HG03469 (cell line): ENCODE data around the gene ITIH5.
"Not testable (repeated sequence)": the region's sequence is repeated elsewhere in the genome, so short reads cannot be mapped to it uniquely, and the experiment has no call there.

Experiments
- ATAC-seq: cut with Tn5 transposase; IDR thresholded peaks from one replicate; pipeline ENCODE4 v1.9.1; 2021; ENCODE audit warnings: mild to moderate bottlenecking, moderate library complexity, moderate number of reproducible peaks; ENCODE audit not compliant: unreplicated experiment

ITIH5 gene

DNA sequence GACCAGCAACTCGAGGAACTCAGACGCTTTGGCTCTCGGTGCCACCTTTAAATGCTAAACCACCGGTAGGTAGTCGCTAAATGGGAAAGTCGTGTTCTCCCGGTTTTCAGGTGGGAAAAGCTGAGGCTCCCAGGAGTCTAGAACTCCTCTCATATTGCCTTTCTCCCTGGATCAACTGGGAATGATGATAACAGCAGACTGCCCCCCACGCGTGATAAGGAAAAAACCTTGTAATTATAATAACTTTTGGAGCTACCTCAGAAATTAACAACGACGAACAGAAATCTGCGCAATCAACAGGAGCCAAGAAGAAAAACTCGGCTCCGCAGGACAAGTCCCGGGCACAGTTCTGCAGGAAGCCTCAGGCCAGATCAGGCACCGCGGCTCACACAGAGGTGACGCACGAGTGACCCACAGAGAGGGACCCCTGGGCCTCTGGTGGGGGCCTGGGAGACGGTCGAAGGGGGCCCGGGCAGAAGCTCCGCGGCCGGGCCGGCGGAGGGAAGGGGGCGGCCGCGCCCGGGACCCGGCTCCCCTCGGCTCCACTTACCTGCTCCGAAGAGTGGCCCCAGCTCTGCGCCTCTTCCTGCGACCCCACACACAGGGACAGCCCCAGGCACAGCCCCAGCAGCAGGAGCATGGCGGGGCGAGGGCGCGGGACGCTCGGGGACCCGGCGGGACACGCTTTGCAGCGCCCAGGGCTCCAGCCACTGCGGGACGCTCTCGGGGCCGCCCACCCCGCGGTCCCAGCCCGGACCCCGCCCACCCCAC lies at the start of gene ITIH5:
Gene ITIH5 (minus strand): TSS at position 714 of the 771 bp plus-strand sequence. CDS start 74 bp downstream, at position 640.
- ATAC-seq, result no peak

DNA sequence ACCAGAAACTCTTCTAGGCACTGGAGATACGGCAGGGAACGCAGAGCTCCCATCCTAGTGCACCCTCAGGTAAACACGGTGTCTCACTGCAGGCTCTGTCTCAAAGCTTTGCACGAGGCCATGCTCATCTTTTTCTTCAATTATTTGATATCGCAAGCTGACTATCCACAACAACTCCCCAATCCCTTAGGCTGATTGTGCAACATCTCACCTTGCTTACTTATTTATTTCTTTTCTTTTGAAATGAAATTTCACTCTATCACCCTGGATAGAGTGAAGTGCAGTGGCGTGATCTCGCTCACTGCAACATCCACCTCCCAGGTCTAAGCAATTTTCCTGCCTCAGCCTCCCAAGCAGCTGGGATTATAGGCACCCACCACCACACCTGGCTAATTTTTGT lies 48.7 kb upstream of the ITIH5 start:
- ATAC-seq, result no peak

DNA sequence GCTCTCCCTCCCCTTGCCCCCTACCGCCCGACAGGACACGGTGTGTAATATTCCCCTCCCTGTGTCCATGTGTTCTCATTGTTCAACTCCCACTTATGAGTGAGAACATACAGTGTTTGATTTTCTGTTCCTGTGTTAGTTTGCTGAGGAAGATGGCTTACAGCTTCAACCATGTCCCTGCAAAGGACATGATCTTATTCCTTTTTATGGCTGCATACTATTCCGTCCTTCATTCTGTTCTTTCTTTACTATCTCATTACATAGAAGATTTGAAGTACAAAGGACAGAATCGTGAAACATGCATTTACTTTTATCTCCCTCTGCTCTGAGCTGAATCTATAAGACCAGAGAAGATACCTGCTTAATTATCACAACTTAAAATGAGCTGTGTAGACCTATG lies 44.3 kb upstream of the ITIH5 start:
- not testable (repeated sequence) for ATAC-seq

- no peak for ATAC-seq
These were observed 43.7 kb upstream of the ITIH5 start for GRCh38 chr10:7710446-7710845.

GRCh38 chr10:7708832-7709231 lies 42.1 kb upstream of the ITIH5 start:
- ATAC-seq, result no peak

- ATAC-seq, result no peak
These were observed 41.3 kb upstream of the ITIH5 start for GRCh38 chr10:7707858-7708622.

DNA sequence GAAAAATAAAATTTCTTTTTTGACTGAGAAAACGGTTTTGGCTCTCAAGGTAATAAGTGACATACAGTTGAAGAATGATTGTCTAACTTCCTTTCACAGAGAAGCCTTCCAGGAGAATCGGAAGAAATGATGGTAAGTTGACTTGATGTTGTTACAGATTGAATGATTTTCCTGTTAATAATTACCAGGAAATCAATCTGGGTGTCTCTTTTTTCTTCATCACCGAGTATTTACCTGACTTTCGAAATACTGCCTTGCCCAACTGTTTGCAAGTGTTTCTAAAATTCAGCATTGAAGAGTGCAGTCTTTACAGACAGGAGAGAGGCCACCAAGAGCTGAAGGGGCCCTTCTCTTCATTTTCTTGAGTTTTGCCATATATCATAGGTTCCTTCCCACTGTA lies 40.3 kb upstream of the ITIH5 start:
- ATAC-seq, result no peak

- no peak for ATAC-seq
These were observed 39.8 kb upstream of the ITIH5 start for GRCh38 chr10:7706534-7707073.

DNA sequence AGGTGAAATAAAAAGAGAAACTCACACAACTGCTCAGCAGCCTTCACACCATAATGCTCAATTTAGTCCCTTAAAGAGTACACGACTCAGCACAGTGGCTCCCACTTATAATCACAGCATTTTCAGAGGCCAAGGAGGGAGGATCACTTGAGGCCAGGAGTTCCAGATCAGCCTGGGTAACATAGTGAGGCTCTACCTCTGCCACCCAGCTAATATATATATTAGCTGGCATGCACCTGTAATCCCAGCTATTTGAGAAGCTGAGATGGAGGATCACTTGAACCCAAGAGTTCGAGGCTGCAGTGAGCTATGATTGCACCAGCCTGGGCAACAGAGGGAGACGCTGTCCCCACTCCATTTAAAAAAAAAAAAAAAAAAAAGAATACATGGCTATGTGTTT lies 38.6 kb upstream of the ITIH5 start:
- no peak for ATAC-seq

- ATAC-seq, result no peak
These were observed 37.6 kb upstream of the ITIH5 start for GRCh38 chr10:7704071-7705016.

GRCh38 chr10:7703140-7703539 lies 36.4 kb upstream of the ITIH5 start, which contains the start of gene ITIH2:
Gene ITIH2 (plus strand): TSS chr10:7703316. CDS start chr10:7703435, 119 bp downstream.
- ATAC-seq, result no peak

GRCh38 chr10:7702288-7702812 lies 35.6 kb upstream of the ITIH5 start:
- ATAC-seq, result no peak

- no peak for ATAC-seq
These were observed 34.5 kb upstream of the ITIH5 start for GRCh38 chr10:7701158-7701742.

DNA sequence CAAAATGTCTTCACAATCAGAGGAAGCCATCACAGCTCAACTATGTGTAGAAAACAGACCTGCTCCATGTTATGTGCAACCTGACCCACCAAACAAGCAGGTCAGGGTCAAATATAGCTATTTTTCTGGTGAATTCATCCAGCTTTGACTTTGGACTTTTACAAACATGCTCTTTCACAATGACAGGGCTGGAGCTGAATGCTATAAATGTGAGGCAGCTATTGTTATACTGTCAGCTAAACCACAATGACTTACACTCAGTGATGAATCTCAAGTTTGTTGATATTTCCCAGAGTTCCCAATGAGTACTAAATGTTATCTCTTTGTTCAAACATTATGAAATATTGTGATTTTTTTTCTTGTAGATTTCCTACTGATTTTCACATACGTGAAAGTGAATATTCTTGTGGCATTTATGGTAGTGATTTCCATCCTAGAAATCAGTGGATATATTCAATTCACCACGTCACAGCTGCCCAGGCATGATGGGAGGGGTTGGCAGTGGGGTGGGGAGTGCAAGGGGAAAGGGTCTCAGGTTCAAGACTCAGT lies 33.9 kb upstream of the ITIH5 start:
- no peak for ATAC-seq

- no peak for ATAC-seq
These were observed 30.7 kb upstream of the ITIH5 start for GRCh38 chr10:7697426-7697825.

- ATAC-seq, result no peak
These were observed 29.8 kb upstream of the ITIH5 start for GRCh38 chr10:7696545-7696944.

- not testable (repeated sequence) for ATAC-seq
These were observed 26.4 kb upstream of the ITIH5 start for GRCh38 chr10:7693194-7693593.

GRCh38 chr10:7692368-7692767 lies 25.6 kb upstream of the ITIH5 start:
- not testable (repeated sequence) for ATAC-seq

GRCh38 chr10:7690885-7691597 lies 24.3 kb upstream of the ITIH5 start:
- ATAC-seq, result not testable (repeated sequence)
